Measurements from ENCODE around the gene IFNA5.

DNA sequence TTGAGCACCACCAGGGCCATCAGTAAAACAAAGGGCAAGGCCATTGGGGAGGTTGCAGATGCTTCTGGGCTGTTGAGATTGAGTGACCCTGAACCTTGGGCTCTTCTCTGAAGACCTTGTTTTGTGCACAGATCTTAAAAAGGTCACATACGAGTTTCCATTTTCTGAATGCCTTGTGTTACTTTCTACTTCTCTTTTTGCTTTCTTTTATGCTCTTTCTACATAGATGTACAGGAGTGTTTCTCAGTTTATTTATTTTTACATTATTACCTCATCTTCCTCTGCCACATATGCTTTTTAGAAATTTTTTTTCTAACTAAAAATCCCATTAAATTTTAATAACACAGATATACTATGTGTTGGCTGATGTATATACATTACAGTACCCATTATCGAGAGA lies at the start of gene IFNA5:
- TF ChIP-seq, protein P1, sequence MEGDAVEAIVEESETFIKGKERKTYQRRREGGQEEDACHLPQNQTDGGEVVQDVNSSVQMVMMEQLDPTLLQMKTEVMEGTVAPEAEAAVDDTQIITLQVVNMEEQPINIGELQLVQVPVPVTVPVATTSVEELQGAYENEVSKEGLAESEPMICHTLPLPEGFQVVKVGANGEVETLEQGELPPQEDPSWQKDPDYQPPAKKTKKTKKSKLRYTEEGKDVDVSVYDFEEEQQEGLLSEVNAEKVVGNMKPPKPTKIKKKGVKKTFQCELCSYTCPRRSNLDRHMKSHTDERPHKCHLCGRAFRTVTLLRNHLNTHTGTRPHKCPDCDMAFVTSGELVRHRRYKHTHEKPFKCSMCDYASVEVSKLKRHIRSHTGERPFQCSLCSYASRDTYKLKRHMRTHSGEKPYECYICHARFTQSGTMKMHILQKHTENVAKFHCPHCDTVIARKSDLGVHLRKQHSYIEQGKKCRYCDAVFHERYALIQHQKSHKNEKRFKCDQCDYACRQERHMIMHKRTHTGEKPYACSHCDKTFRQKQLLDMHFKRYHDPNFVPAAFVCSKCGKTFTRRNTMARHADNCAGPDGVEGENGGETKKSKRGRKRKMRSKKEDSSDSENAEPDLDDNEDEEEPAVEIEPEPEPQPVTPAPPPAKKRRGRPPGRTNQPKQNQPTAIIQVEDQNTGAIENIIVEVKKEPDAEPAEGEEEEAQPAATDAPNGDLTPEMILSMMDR (IDR thresholded peaks at IDR 0.05 in 2 of 3, conservative IDR thresholded peaks at IDR 0.05 in 1 of 3; ENCODE audit: borderline replicate concordance in 1 of 3, insufficient read depth in 1 of 3, low read depth in 2 of 3, low read length in 2 of 3), result no peak
- TF ChIP-seq, protein P2, sequence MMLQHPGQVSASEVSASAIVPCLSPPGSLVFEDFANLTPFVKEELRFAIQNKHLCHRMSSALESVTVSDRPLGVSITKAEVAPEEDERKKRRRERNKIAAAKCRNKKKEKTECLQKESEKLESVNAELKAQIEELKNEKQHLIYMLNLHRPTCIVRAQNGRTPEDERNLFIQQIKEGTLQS (IDR thresholded peaks at IDR 0.05), result no peak
- no peak for TF ChIP-seq POLR2A (IDR thresholded peaks at IDR 0.05; ENCODE audit: borderline replicate concordance, extremely low read depth, insufficient read depth, insufficient read length)
- no peak for TF ChIP-seq YY1 (IDR thresholded peaks at IDR 0.05; ENCODE audit: extremely low read depth, insufficient replicate concordance, low read depth, low read length)
- TF ChIP-seq ZNF274 (IDR thresholded peaks at IDR 0.05; ENCODE audit: low read depth, low read length), result no peak
- TF ChIP-seq, protein P3, sequence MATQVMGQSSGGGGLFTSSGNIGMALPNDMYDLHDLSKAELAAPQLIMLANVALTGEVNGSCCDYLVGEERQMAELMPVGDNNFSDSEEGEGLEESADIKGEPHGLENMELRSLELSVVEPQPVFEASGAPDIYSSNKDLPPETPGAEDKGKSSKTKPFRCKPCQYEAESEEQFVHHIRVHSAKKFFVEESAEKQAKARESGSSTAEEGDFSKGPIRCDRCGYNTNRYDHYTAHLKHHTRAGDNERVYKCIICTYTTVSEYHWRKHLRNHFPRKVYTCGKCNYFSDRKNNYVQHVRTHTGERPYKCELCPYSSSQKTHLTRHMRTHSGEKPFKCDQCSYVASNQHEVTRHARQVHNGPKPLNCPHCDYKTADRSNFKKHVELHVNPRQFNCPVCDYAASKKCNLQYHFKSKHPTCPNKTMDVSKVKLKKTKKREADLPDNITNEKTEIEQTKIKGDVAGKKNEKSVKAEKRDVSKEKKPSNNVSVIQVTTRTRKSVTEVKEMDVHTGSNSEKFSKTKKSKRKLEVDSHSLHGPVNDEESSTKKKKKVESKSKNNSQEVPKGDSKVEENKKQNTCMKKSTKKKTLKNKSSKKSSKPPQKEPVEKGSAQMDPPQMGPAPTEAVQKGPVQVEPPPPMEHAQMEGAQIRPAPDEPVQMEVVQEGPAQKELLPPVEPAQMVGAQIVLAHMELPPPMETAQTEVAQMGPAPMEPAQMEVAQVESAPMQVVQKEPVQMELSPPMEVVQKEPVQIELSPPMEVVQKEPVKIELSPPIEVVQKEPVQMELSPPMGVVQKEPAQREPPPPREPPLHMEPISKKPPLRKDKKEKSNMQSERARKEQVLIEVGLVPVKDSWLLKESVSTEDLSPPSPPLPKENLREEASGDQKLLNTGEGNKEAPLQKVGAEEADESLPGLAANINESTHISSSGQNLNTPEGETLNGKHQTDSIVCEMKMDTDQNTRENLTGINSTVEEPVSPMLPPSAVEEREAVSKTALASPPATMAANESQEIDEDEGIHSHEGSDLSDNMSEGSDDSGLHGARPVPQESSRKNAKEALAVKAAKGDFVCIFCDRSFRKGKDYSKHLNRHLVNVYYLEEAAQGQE (IDR thresholded peaks at IDR 0.05; ENCODE audit: low read depth), result no peak
- no peak for TF ChIP-seq EZH2phosphoT487 (IDR thresholded peaks at IDR 0.05; ENCODE audit: borderline replicate concordance)
- TF ChIP-seq RAD21 (IDR thresholded peaks at IDR 0.05; ENCODE audit: low read depth), result no peak
- TF ChIP-seq CEBPB (IDR thresholded peaks at IDR 0.05; ENCODE audit: low read depth), result no peak
- no peak for TF ChIP-seq SRF (IDR thresholded peaks at IDR 0.05; ENCODE audit: low read depth)
- TF ChIP-seq POLR2AphosphoS5 (IDR thresholded peaks at IDR 0.05; ENCODE audit: low read depth, low read length), result no peak
- TF ChIP-seq JUND (IDR thresholded peaks at IDR 0.05), result no peak
- no peak for TF ChIP-seq SIN3A (IDR thresholded peaks at IDR 0.05; ENCODE audit: low read depth)

Data from HCT116 (cell line).